GM12878 (cell line): ENCODE data around the gene OR2A5. TPM values are rescaled to one million over a fixed set of nuclear protein-coding genes. Genes with fewer than 3 reads are reported as not detected.
"Not testable (repeated sequence)": the region's sequence is repeated elsewhere in the genome, so short reads cannot be mapped to it uniquely, and the experiment has no call there.

ENCODE experiments used
- ATAC-seq: fragments of 200-7000 bp; cut with Tn5 transposase; 3 replicates; pipeline ENCODE4 v1.9.1; 2020; ENCODE audit warnings: mild to moderate bottlenecking, moderate library complexity
- BruUV-seq: library from RNA; stranded (reverse); fragments of 400-500 nt; replicated peaks from 2 replicates; lab custom pipeline; 2021; lab: Mats Ljungman, UMichigan
- CTCF ChIA-PET: fragments of 300-600 bp; sonication (Branson Sonifier 250); formaldehyde crosslinking; extraction: SDS; loops from one replicate; lab custom pipeline; 2021; ENCODE audit warnings: inconsistent platforms; lab: Yijun Ruan, JAX
- POLR2A ChIA-PET: fragments of 350-600 bp; formaldehyde crosslinking; extraction: SDS; loops from one replicate; lab custom pipeline; 2021; ENCODE audit warnings: inconsistent platforms; lab: Charles Lee
- RAD21 ChIA-PET: fragments of 300-600 bp; sonication (Branson Sonifier 250); formaldehyde crosslinking; loops from one replicate; lab custom pipeline; 2023; ENCODE audit warnings: antibody characterized with exemption; ENCODE audit not compliant: unreplicated experiment; lab: Charles Lee
- SMC1A ChIA-PET: fragments of 300-600 bp; sonication (Branson Sonifier 250); formaldehyde crosslinking; loops from one replicate; lab custom pipeline; 2023; ENCODE audit not compliant: unreplicated experiment, uncharacterized antibody; lab: Charles Lee
- DNase-seq: peaks from one replicate; pipeline ENCODE4 v3.0.0-alpha.2; 2011; ENCODE audit warnings: low read depth, low spot score
- FAIRE-seq: peaks from 3 replicates; lab custom pipeline; 2011; peaks lifted over from hg19 to GRCh38; lab: Jason Lieb, UNC
- H2AFZ ChIP-seq: 2 replicates; pipeline ENCODE4 v1.6.0; 2011; ENCODE audit warnings: low read depth, low read length, control low read depth; ENCODE audit not compliant: control insufficient read depth
- H3K27ac ChIP-seq: 2 replicates; pipeline ENCODE4 v1.5.1; 2011; ENCODE audit warnings: control low read depth; ENCODE audit not compliant: control insufficient read depth, insufficient read depth
- H3K27me3 ChIP-seq, 2 experiments: replicated peaks in 1 of 2; 2 replicates each; pipeline versions ENCODE4 v1.6.0 to v1.6.1; 2011; ENCODE audit warnings: low read length in 1 of 2; ENCODE audit not compliant: control insufficient read depth in 2 of 2, insufficient read depth in 2 of 2
- H3K36me3 ChIP-seq, 2 experiments: 2 replicates each; pipeline ENCODE4 v1.5.1; 2011; ENCODE audit warnings: low read length in 1 of 2; ENCODE audit not compliant: control insufficient read depth in 2 of 2, insufficient read depth in 2 of 2
- H3K4me1 ChIP-seq: 2 replicates; pipeline ENCODE4 v1.6.1; 2011; ENCODE audit warnings: mild to moderate bottlenecking, low read length, moderate library complexity, mixed read lengths; ENCODE audit not compliant: control insufficient read depth, insufficient read depth
- H3K4me2 ChIP-seq: 2 replicates; pipeline ENCODE4 v1.6.0; 2011; ENCODE audit warnings: control low read depth; ENCODE audit not compliant: control insufficient read depth, insufficient read depth
- H3K4me3 ChIP-seq: fragments of 200-600 bp; sonication (generic); 2 replicates; pipeline ENCODE4 v1.5.1; 2016
- H3K79me2 ChIP-seq: 2 replicates; pipeline ENCODE4 v1.6.0; 2011; ENCODE audit warnings: low read length; ENCODE audit not compliant: control insufficient read depth, insufficient read depth
- H3K9ac ChIP-seq: 2 replicates; pipeline ENCODE4 v1.8.0; 2011; ENCODE audit warnings: low read length, control low read depth, mixed read lengths; ENCODE audit not compliant: control insufficient read depth, insufficient read depth
- H3K9me3 ChIP-seq: replicated peaks from 3 replicates; pipeline ENCODE4 v1.5.1; 2011; ENCODE audit warnings: mild to moderate bottlenecking, low read length; ENCODE audit not compliant: control insufficient read depth, insufficient read depth
- H4K20me1 ChIP-seq: 2 replicates; pipeline ENCODE4 v1.6.0; 2011; ENCODE audit not compliant: control insufficient read depth, insufficient read depth
- DPF2 ChIP-seq: fragments of 450-650 bp; IDR thresholded peaks from 2 replicates; pipeline ENCODE4 v1.6.1; 2017; ENCODE audit warnings: mild to moderate bottlenecking
- HDAC2 ChIP-seq: fragments of 200-600 bp; sonication (generic); IDR thresholded peaks from 2 replicates; pipeline ENCODE4 v1.6.1; 2017
- RFX5 ChIP-seq: IDR thresholded peaks from 2 replicates; pipeline ENCODE4 v1.6.1; 2011; ENCODE audit warnings: low read depth, low read length, improper control_type of control experiment
- ZNF592 ChIP-seq: fragments of 450-650 bp; IDR thresholded peaks from 2 replicates; pipeline ENCODE4 v1.6.1; 2017; ENCODE audit warnings: mild to moderate bottlenecking, moderate library complexity
- WGBS: methylation state at CpG from one replicate; pipeline ENCODE4 v1.1.6; 2016; ENCODE audit warnings: low lambda C conversion rate; ENCODE audit not compliant: insufficient replicate concordance, insufficient coverage; ENCODE audit errors: missing lambda C conversion rate; 5-methylcytosine and 5-hydroxymethylcytosine counted together
- in situ Hi-C: fragments of 300-500 bp; cut with MboI; formaldehyde crosslinking; loops from 9 replicates; pipeline ENCODE4 v1.14.3; 2018; ENCODE audit warnings: mixed read lengths
- intact Hi-C: fragments of 100-400 bp; cut with micrococcal nuclease; formaldehyde crosslinking; loops from one replicate; pipeline ENCODE4 v1.14.2; 2022; ENCODE audit not compliant: unreplicated experiment
- polyA plus RNA-seq, 11 experiments: library from polyadenylated mRNA; depleted of rRNA in 4 of 11; unstranded in 6 of 11; stranded (reverse) in 5 of 11; fragments of >200 nt; fragmentation: Nextera tagmentation in 4 of 11; fragmentation: Illumina TruSeq in 1 of 11; extraction: Ambion mirVana in 4 of 11; extraction: Trizol in 1 of 11; gene quantifications; 1 replicate in 1 of 11; 2 replicates in 10 of 11; pipeline versions ENCODE4 v1.2.1 to v1.2.3, GENCODE V29; 2011 to 2016; ENCODE audit warnings: inconsistent platforms in 2 of 11, missing spikeins in 2 of 11, low read depth in 1 of 11
- total RNA-seq, 4 experiments: library from RNA; depleted of rRNA in 3 of 4; stranded (reverse); fragments of >200 nt in 3 of 4; fragmentation: Illumina TruSeq in 1 of 4; extraction: Trizol in 1 of 4; gene quantifications; 2 replicates each; pipeline versions ENCODE4 v1.2.1 to v1.2.3, GENCODE V29; 2013 to 2021
- TF ChIP-seq, protein P1 (sequence below): IDR thresholded peaks from 2 replicates; pipeline ENCODE4 v1.6.1; 2012; ENCODE audit warnings: low read depth, low read length, improper control_type of control experiment

Gene OR2A5
- total and polyA plus RNA-seq, 10 of the 15 experiments (the other 5 are each of a cell fraction or from before 2014, with no cell fraction given), result 0.19 TPM; not detected in 9

DNA sequence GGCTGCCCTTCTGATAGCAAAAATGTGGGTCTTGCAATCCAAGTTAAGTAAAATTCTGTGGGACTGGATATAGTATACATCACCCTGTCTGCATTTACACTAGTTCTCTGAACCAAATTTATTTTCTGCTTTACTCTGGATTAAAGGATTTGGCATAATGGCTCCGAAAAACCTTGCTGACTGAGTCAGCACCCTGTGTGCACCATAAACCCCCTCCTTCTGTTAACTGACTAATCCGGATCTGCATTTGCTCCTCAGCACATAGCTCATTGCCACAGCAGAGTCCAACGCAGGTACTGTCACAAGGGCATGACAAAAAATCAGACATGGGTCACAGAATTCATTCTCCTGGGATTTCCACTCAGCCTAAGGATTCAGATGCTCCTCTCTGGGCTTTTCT is 1.3 kb downstream of the OR2A5 start:
- intact Hi-C loops, result no loop called here
- Histone ChIP-seq H4K20me1 (no peaks in the 10 kb centered on the region), H3K9ac (no peak overlapping the region), H3K36me3 (no peaks in the 10 kb centered on the region)
- RAD21 ChIA-PET, result no interaction called here
- TF ChIP-seq DPF2 (no peak), RFX5 (no peak), ZNF592 (no peak), HDAC2 (no peak)
- TF ChIP-seq, protein P1, sequence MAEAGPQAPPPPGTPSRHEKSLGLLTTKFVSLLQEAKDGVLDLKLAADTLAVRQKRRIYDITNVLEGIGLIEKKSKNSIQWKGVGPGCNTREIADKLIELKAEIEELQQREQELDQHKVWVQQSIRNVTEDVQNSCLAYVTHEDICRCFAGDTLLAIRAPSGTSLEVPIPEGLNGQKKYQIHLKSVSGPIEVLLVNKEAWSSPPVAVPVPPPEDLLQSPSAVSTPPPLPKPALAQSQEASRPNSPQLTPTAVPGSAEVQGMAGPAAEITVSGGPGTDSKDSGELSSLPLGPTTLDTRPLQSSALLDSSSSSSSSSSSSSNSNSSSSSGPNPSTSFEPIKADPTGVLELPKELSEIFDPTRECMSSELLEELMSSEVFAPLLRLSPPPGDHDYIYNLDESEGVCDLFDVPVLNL, result no peak
- TF ChIP-seq, all 136 proteins: peak for 0
- ATAC-seq, result no peak
- Histone ChIP-seq H3K4me1 (no peaks in the 10 kb centered on the region), H2AFZ (no peak overlapping the region), H3K4me3 (no peak overlapping the region), H3K79me2 (no peaks in the 10 kb centered on the region), H3K27ac (no peak overlapping the region), H3K27me3 (no peaks in the 10 kb centered on the region; a peak in 1 of 4 replicates), H3K9me3 (no peaks in the 10 kb centered on the region), H3K4me2 (no peak overlapping the region)
- FAIRE-seq, result no peak
- no TSS peak for BruUV-seq
- ChIA-PET POLR2A (no interaction called here), SMC1A (no interaction called here), CTCF (no interaction called here)
- DNase-seq, result no peak
- WGBS, result 9% methylated on average over 3 of the region's 3 CpGs
- in situ Hi-C loops, result no loop called here

GRCh38 chr7:144050884-144051283 is 2.1 kb downstream of the OR2A5 start:
- H3K4me1 ChIP-seq, ATAC-seq, SMC1A ChIA-PET, H3K27me3 ChIP-seq, BruUV-seq, DNase-seq, CTCF ChIA-PET, in situ Hi-C loops, H3K27ac ChIP-seq, H3K79me2 ChIP-seq, H3K9me3 ChIP-seq, H2AFZ ChIP-seq, RAD21 ChIA-PET, H4K20me1 ChIP-seq, H3K4me3 ChIP-seq, H3K4me2 ChIP-seq, H3K9ac ChIP-seq, intact Hi-C loops, FAIRE-seq, POLR2A ChIA-PET, H3K36me3 ChIP-seq: not testable (repeated sequence)
- 15% methylated on average over 8 of the region's 8 CpGs for WGBS
